WTC11 (cell line): ENCODE measurements around the gene NEDD4L. TPM values are rescaled to one million over a fixed set of nuclear protein-coding genes. Genes with fewer than 3 reads are reported as not detected.

Experiments
- ATAC-seq: fragments of 200-7000 bp; cut with Tn5 transposase; 2 replicates; pipeline ENCODE4 v1.10.0; 2021; ENCODE audit warnings: mild to moderate bottlenecking, moderate library complexity
- CTCF ChIA-PET: fragments of 300-600 bp; sonication (Branson Sonifier 250); formaldehyde crosslinking; loops from one replicate; lab custom pipeline; 2021; ENCODE audit warnings: antibody characterized with exemption; lab: Charles Lee
- POLR2A ChIA-PET: fragments of 350-600 bp; sonication (Branson Sonifier 250); formaldehyde crosslinking; loops from one replicate; lab custom pipeline; 2021; ENCODE audit warnings: antibody characterized with exemption; lab: Charles Lee
- DNase-seq: peaks from one replicate; pipeline ENCODE4 v3.0.0; 2021; ENCODE audit warnings: low spot score
- H3K27ac Mint-ChIP-seq: 2 replicates; pipeline ENCODE4 v1.8.0; 2021; ENCODE audit warnings: mixed read lengths
- H3K27me3 Mint-ChIP-seq: 2 replicates; pipeline ENCODE4 v1.8.0; 2021; ENCODE audit warnings: low read depth, mild to moderate bottlenecking, moderate library complexity, mixed read lengths
- H3K36me3 Mint-ChIP-seq: 2 replicates; pipeline ENCODE4 v1.8.0; 2021; ENCODE audit warnings: mixed read lengths
- H3K4me1 Mint-ChIP-seq: 2 replicates; pipeline ENCODE4 v1.8.0; 2022; ENCODE audit warnings: mixed read lengths
- H3K4me3 Mint-ChIP-seq: 2 replicates; pipeline ENCODE4 v1.8.0; 2021; ENCODE audit warnings: mild to moderate bottlenecking, moderate library complexity, mixed read lengths
- H3K9me3 Mint-ChIP-seq: 2 replicates; pipeline ENCODE4 v1.8.0; 2021; ENCODE audit warnings: mixed read lengths
- AFF4 ChIP-seq: sonication (generic); formaldehyde crosslinking; IDR thresholded peaks from 2 replicates; pipeline ENCODE4 v1.8.1; 2023; ENCODE audit warnings: mild to moderate bottlenecking, missing genetic modification reagents, borderline replicate concordance
- CBFB ChIP-seq: sonication (generic); formaldehyde crosslinking; IDR thresholded peaks from 2 replicates; pipeline ENCODE4 v1.8.1; 2022; ENCODE audit warnings: mild to moderate bottlenecking, low read depth, missing genetic modification reagents
- E2F4 ChIP-seq: sonication (generic); formaldehyde crosslinking; IDR thresholded peaks from 2 replicates; pipeline ENCODE4 v1.8.1; 2022; ENCODE audit warnings: low read depth, mild to moderate bottlenecking, moderate library complexity, missing genetic modification reagents, borderline replicate concordance
- E2F5 ChIP-seq: sonication (generic); formaldehyde crosslinking; IDR thresholded peaks from 2 replicates; pipeline ENCODE4 v1.8.1; 2022; ENCODE audit warnings: mild to moderate bottlenecking, moderate library complexity, missing genetic modification reagents
- FOXK1 ChIP-seq: sonication (generic); formaldehyde crosslinking; IDR thresholded peaks from 2 replicates; pipeline ENCODE4 v1.8.0; 2022; ENCODE audit warnings: mild to moderate bottlenecking, moderate library complexity, missing genetic modification reagents
- JAZF1 ChIP-seq: fragments of 250-450 bp; sonication (Bioruptor Pico); IDR thresholded peaks from 2 replicates; pipeline ENCODE4 v1.9.0; 2021; ENCODE audit warnings: moderate library complexity, mild to moderate bottlenecking, inconsistent platforms
- NFE2L1 ChIP-seq: sonication (generic); formaldehyde crosslinking; IDR thresholded peaks from 2 replicates; pipeline ENCODE4 v1.8.1; 2023; ENCODE audit warnings: missing genetic modification reagents
- NFYB ChIP-seq: sonication (generic); formaldehyde crosslinking; conservative IDR thresholded peaks from 2 replicates; pipeline ENCODE4 v1.8.0; 2022; ENCODE audit warnings: low read depth, missing genetic modification reagents
- NR3C1 ChIP-seq: sonication (generic); formaldehyde crosslinking; conservative IDR thresholded peaks from 2 replicates; pipeline ENCODE4 v1.8.1; 2023; ENCODE audit warnings: low read depth, mild to moderate bottlenecking, missing genetic modification reagents
- SMAD3 ChIP-seq: sonication (generic); formaldehyde crosslinking; IDR thresholded peaks from 2 replicates; pipeline ENCODE4 v1.8.0; 2022; ENCODE audit warnings: missing genetic modification reagents, mild to moderate bottlenecking, borderline replicate concordance
- SOX15 ChIP-seq: fragments of 250-450 bp; sonication (Bioruptor Pico); IDR thresholded peaks from 2 replicates; pipeline ENCODE4 v1.9.0; 2021; ENCODE audit warnings: mild to moderate bottlenecking
- ZBTB43 ChIP-seq: sonication (generic); formaldehyde crosslinking; IDR thresholded peaks from 2 replicates; pipeline ENCODE4 v1.8.1; 2023; ENCODE audit warnings: mild to moderate bottlenecking, missing genetic modification reagents
- total RNA-seq: library from RNA; stranded (reverse); gene quantifications from 3 replicates; pipeline ENCODE4 v1.2.3, GENCODE V29; 2021
- TF ChIP-seq, protein P1 (sequence below): fragments of 250-450 bp; sonication (Bioruptor Pico); conservative IDR thresholded peaks from 2 replicates; pipeline ENCODE4 v1.9.0; 2021; ENCODE audit warnings: mild to moderate bottlenecking

NEDD4L gene
- total RNA-seq, 1 experiment from 2014 or later, result 88.0 TPM

- no peaks in the 10 kb centered on the region for H3K9me3 Mint-ChIP-seq
- ATAC-seq, result no peak
- no peaks in the 10 kb centered on the region for H3K27me3 Mint-ChIP-seq
- no peak overlapping the region for H3K4me3 Mint-ChIP-seq
- peaks cover 60% of the 10 kb centered on the region for H3K36me3 Mint-ChIP-seq
- TF ChIP-seq FOXK1 (CRISPR knock-in tag) (no peak), NFE2L1 (CRISPR knock-in tag) (no peak), NR3C1 (no peak), E2F5 (no peak), CBFB (no peak), JAZF1 (CRISPR knock-in tag) (no peak), SOX15 (CRISPR knock-in tag) (no peak), SMAD3 (CRISPR knock-in tag) (no peak), ZBTB43 (CRISPR knock-in tag) (no peak), AFF4 (CRISPR knock-in tag) (no peak), E2F4 (no peak)
- POLR2A ChIA-PET, result no interaction called here
- H3K4me1 Mint-ChIP-seq, result peaks cover 14% of the 10 kb centered on the region
- no peak for DNase-seq
- H3K27ac Mint-ChIP-seq, result no peak overlapping the region
- CTCF ChIA-PET, result interaction anchor here (1.3 to 2.2 kb wide), 2 partner anchors 54 to 197 kb away, joined by 3 to 7 read pairs; no protein-coding TSS in a partner anchor
These were observed 346.4 kb downstream of the NEDD4L start for GRCh38 chr18:58390399-58390798.

- no peak for TF ChIP-seq NFYB (CRISPR knock-in tag)
- TF ChIP-seq, protein P1, sequence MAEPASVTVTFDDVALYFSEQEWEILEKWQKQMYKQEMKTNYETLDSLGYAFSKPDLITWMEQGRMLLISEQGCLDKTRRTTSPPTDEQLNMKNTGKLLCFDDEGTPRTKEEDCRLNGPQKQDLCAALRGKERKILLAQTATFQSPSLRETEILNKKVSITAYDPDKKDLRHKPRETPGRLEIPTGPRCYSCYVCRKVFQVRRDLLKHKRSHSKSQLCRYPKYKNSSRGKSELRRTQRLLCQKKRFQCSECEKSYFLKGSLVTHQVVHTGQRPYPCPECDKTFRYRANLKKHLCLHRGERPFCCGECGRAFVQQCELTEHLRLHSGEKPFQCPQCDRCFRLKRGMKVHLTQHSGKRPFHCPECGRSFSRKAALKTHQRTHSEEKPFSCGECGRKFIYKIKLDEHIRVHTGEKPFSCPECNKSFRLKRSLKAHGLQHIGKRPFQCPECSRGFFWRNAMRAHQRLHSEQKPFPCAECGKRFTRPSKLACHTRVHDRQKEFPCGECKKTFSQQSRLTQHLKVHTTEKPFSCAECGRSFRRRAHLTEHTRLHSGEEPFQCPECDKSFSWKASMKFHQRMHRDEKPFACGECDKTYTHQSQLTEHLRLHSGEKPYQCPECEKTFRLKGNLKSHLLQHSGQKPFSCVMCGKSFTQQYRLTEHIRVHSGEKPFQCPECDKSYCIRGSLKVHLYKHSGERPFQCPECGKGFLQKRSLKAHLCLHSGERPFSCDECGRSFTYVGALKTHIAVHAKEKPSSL, result no peak
- ChIA-PET POLR2A (interaction anchor here (0.5 kb wide), 1 partner anchor 459 kb away, joined by 3 read pairs; no protein-coding TSS in a partner anchor), CTCF (interaction anchor here (1.0 to 2.4 kb wide), 9 partner anchors 11 to 484 kb away, joined by 3 to 11 read pairs (median 4); no protein-coding TSS in a partner anchor)
These were observed 347.3 kb downstream of the NEDD4L start for GRCh38 chr18:58391231-58391825.

More at GRCh38 chr18:58391231-58391825, 347.3 kb downstream of the NEDD4L start:
- Mint-ChIP-seq H3K27me3 (no peaks in the 10 kb centered on the region), H3K4me3 (no peak overlapping the region), H3K9me3 (no peaks in the 10 kb centered on the region), H3K36me3 (peaks cover 63% of the 10 kb centered on the region), H3K4me1 (peaks cover 14% of the 10 kb centered on the region), H3K27ac (peak overlapping the region; percentile 73)
- no peak for ATAC-seq
- no peak for DNase-seq
